HG02623 (cell line): ENCODE measurements around the gene PROP1.
"Not testable (repeated sequence)": the region's sequence is repeated elsewhere in the genome, so short reads cannot be mapped to it uniquely, and the experiment has no call there.

ENCODE experiments used
- ATAC-seq: cut with Tn5 transposase; IDR thresholded peaks from one replicate; pipeline ENCODE4 v1.9.1; 2021; ENCODE audit warnings: moderate library complexity; ENCODE audit not compliant: unreplicated experiment

Gene PROP1

GRCh38 chr5:177982956-177983355, 13.1 kb downstream of the PROP1 start:
- no peak for ATAC-seq

GRCh38 chr5:177982072-177982727, 13.8 kb downstream of the PROP1 start:
- no peak for ATAC-seq

- ATAC-seq: no peak
Measured at GRCh38 chr5:177981296-177982071, 14.6 kb downstream of the PROP1 start.

GRCh38 chr5:177980743-177981151, 15.3 kb downstream of the PROP1 start:
- no peak for ATAC-seq

GRCh38 chr5:177977600-177977999, 18.4 kb downstream of the PROP1 start:
- ATAC-seq: not testable (repeated sequence)

- no peak for ATAC-seq
Measured at GRCh38 chr5:177973066-177973635, 22.9 kb downstream of the PROP1 start.

GRCh38 chr5:177972613-177973012, 23.4 kb downstream of the PROP1 start:
- ATAC-seq: no peak

GRCh38 chr5:177972014-177972413, 24.0 kb downstream of the PROP1 start:
- ATAC-seq: not testable (repeated sequence)

GRCh38 chr5:177968661-177969211, 27.3 kb downstream of the PROP1 start:
- ATAC-seq: no peak

- no peak for ATAC-seq
Measured at GRCh38 chr5:177967221-177967887, 28.7 kb downstream of the PROP1 start.

- ATAC-seq: no peak
Measured at GRCh38 chr5:177966839-177967166, 29.2 kb downstream of the PROP1 start.

GRCh38 chr5:177966009-177966838, 29.8 kb downstream of the PROP1 start:
- no peak for ATAC-seq

GRCh38 chr5:177964471-177964870, 31.6 kb downstream of the PROP1 start:
- ATAC-seq: no peak

GRCh38 chr5:177963966-177964365, 32.1 kb downstream of the PROP1 start:
- no peak for ATAC-seq

GRCh38 chr5:177959315-177959714, 36.7 kb downstream of the PROP1 start:
- ATAC-seq: no peak

GRCh38 chr5:177958696-177959095, 37.3 kb downstream of the PROP1 start:
- ATAC-seq: no peak

- ATAC-seq: no peak
Measured at GRCh38 chr5:177957241-177957640, 38.8 kb downstream of the PROP1 start.

- ATAC-seq: not testable (repeated sequence)
Measured at GRCh38 chr5:177953101-177953500, 42.9 kb downstream of the PROP1 start.

GRCh38 chr5:177949656-177950055, 46.4 kb downstream of the PROP1 start:
- not testable (repeated sequence) for ATAC-seq

- ATAC-seq: peak; percentile 65
Measured at GRCh38 chr5:177949065-177949464, 47.0 kb downstream of the PROP1 start.
